HepG2 (cell line): ENCODE results near the gene CTXN3. TPM values are rescaled to one million over a fixed set of nuclear protein-coding genes. Genes with fewer than 3 reads are reported as not detected.

ENCODE experiments used
- ATAC-seq: fragments of 200-7000 bp; cut with Tn5 transposase; 3 replicates; pipeline ENCODE4 v1.9.1; 2020; ENCODE audit warnings: mild to moderate bottlenecking, moderate library complexity
- BruUV-seq: library from RNA; stranded (reverse); fragments of 400-500 nt; replicated peaks from 2 replicates; lab custom pipeline; 2021; lab: Mats Ljungman, UMichigan
- CTCF ChIA-PET: fragments of 300-600 bp; formaldehyde crosslinking; extraction: SDS; loops from one replicate; lab custom pipeline; 2021; ENCODE audit warnings: low total read pairs, inconsistent platforms, low intra/inter-chr PET ratio; lab: Yijun Ruan, JAX
- POLR2A ChIA-PET: fragments of 350-600 bp; sonication (Branson Sonifier 250); formaldehyde crosslinking; loops from one replicate; lab custom pipeline; 2020; ENCODE audit warnings: antibody characterized with exemption, inconsistent platforms; lab: Yijun Ruan, JAX
- DNase-seq: peaks from one replicate; pipeline ENCODE4 v3.0.0-alpha.2; 2015; ENCODE audit warnings: low spot score
- FAIRE-seq: peaks from 3 replicates; lab custom pipeline; 2011; peaks lifted over from hg19 to GRCh38; lab: Jason Lieb, UNC
- H2AFZ ChIP-seq: one replicate; pipeline ENCODE4 v1.6.1; 2011; ENCODE audit warnings: low read length, inconsistent platforms
- H3K27ac ChIP-seq: fragments of 300-600 bp; 3 replicates; pipeline ENCODE4 v1.8.0; 2011; ENCODE audit warnings: mixed run types, mild to moderate bottlenecking, mixed read lengths, low read length, inconsistent platforms; ENCODE audit not compliant: insufficient read depth; ENCODE audit errors: extremely low read length
- H3K27me3 ChIP-seq, 2 experiments: fragments of 200-600 bp in 1 of 2; 2 replicates in 1 of 2; 3 replicates in 1 of 2; pipeline versions ENCODE4 v1.6.0 to v1.8.0; 2011; ENCODE audit warnings: low read length in 2 of 2, mild to moderate bottlenecking in 2 of 2, moderate library complexity in 2 of 2, inconsistent platforms in 1 of 2; ENCODE audit not compliant: insufficient read depth in 2 of 2, control insufficient read depth in 1 of 2
- H3K36me3 ChIP-seq, 2 experiments: fragments of 200-600 bp in 1 of 2; replicated peaks in 1 of 2; 2 replicates in 1 of 2; 3 replicates in 1 of 2; pipeline versions ENCODE4 v1.5.1 to v1.8.0; 2011; ENCODE audit warnings: low read length in 2 of 2, inconsistent platforms in 1 of 2; ENCODE audit not compliant: insufficient read depth in 2 of 2, control insufficient read depth in 1 of 2
- H3K4me1 ChIP-seq: 2 replicates; pipeline ENCODE4 v1.5.1; 2012; ENCODE audit warnings: low read length, inconsistent platforms; ENCODE audit not compliant: insufficient read depth
- H3K4me2 ChIP-seq: 2 replicates; pipeline ENCODE4 v1.6.0; 2011; ENCODE audit warnings: low read depth, low read length, inconsistent platforms
- H3K4me3 ChIP-seq, 3 experiments: fragments of 200-600 bp in 1 of 3; sonication (generic), shearing (Covaris generic) in 1 of 3; replicated peaks in 1 of 3; 2 replicates each; pipeline ENCODE4 v1.5.1; 2011 to 2016; ENCODE audit warnings: low read length in 3 of 3, inconsistent platforms in 2 of 3, low read depth in 2 of 3, mild to moderate bottlenecking in 2 of 3, control low read depth in 1 of 3, mixed read lengths in 1 of 3; ENCODE audit not compliant: insufficient read depth in 1 of 3
- H3K79me2 ChIP-seq: one replicate; pipeline ENCODE4 v1.6.1; 2011; ENCODE audit warnings: low read length, inconsistent platforms; ENCODE audit not compliant: insufficient read depth
- H3K9ac ChIP-seq: 2 replicates; pipeline ENCODE4 v1.6.0; 2011; ENCODE audit warnings: mild to moderate bottlenecking, low read depth, low read length, inconsistent platforms; ENCODE audit not compliant: insufficient read depth
- H3K9me3 ChIP-seq: 2 replicates; pipeline ENCODE4 v1.5.1; 2012; ENCODE audit warnings: mild to moderate bottlenecking, low read length
- H4K20me1 ChIP-seq: 2 replicates; pipeline ENCODE4 v1.6.0; 2011; ENCODE audit warnings: inconsistent platforms, mild to moderate bottlenecking, low read length, moderate library complexity; ENCODE audit not compliant: insufficient read depth
- BRD4 ChIP-seq: sonication (generic); formaldehyde crosslinking; IDR thresholded peaks from 2 replicates; pipeline ENCODE4 v1.4.0; 2020; ENCODE audit warnings: missing genetic modification reagents
- EEA1 ChIP-seq: sonication (generic); formaldehyde crosslinking; IDR thresholded peaks from 2 replicates; pipeline ENCODE4 v1.5.1; 2020; ENCODE audit warnings: mild to moderate bottlenecking, missing genetic modification reagents, borderline replicate concordance
- GABPA ChIP-seq, 2 experiments: IDR thresholded peaks; 2 replicates each; pipeline ENCODE4 v1.6.1; 2011 to 2016; ENCODE audit warnings: low read depth in 2 of 2, low read length in 1 of 2, missing biosample characterization in 1 of 2, missing genetic modification characterization in 1 of 2
- GATAD2A ChIP-seq: IDR thresholded peaks from 2 replicates; pipeline ENCODE4 v1.6.1; 2016
- ZNF101 ChIP-seq: sonication (generic); formaldehyde crosslinking; IDR thresholded peaks from 2 replicates; pipeline ENCODE4 v1.4.0; 2020; ENCODE audit warnings: mild to moderate bottlenecking, low read depth, missing genetic modification reagents, borderline replicate concordance
- ZNF337 ChIP-seq: sonication (generic); formaldehyde crosslinking; IDR thresholded peaks from 2 replicates; pipeline ENCODE4 v1.5.1; 2020; ENCODE audit warnings: missing genetic modification reagents, low read depth, mild to moderate bottlenecking, borderline replicate concordance
- ZNF484 ChIP-seq: sonication (generic); formaldehyde crosslinking; IDR thresholded peaks from 2 replicates; pipeline ENCODE4 v1.5.1; 2020; ENCODE audit warnings: mild to moderate bottlenecking, low read depth, missing genetic modification reagents, borderline replicate concordance
- WGBS: methylation state at CpG from one replicate; pipeline ENCODE4 v1.1.6; 2017; ENCODE audit warnings: low lambda C conversion rate; 5-methylcytosine and 5-hydroxymethylcytosine counted together
- in situ Hi-C: cut with HindIII; loops from 2 replicates; pipeline ENCODE4 v1.10.0; 2017; ENCODE audit warnings: low pct_unique_long_range_greater_than_20kb; ENCODE audit not compliant: extremely low pct_ligation_motif_present
- intact Hi-C: fragments of 100-400 bp; cut with micrococcal nuclease; formaldehyde crosslinking; loops from one replicate; pipeline ENCODE4 v1.10.0; 2022; ENCODE audit not compliant: unreplicated experiment
- polyA plus RNA-seq, 8 experiments: library from polyadenylated mRNA; depleted of rRNA in 3 of 8; stranded (reverse) in 7 of 8; unstranded in 1 of 8; fragments of >200 nt; fragmentation: Illumina TruSeq in 4 of 8; extraction: Trizol in 4 of 8; gene quantifications; 2 replicates each; pipeline versions ENCODE4 v1.2.1 to v1.2.3, GENCODE V29; 2011 to 2016; ENCODE audit warnings: low read depth in 4 of 8, missing spikeins in 1 of 8, mixed read lengths in 1 of 8; ENCODE audit not compliant: insufficient read depth in 1 of 8
- total RNA-seq, 5 experiments: library from RNA; depleted of rRNA; stranded (reverse); fragments of >200 nt; fragmentation: Illumina TruSeq; extraction: Trizol; gene quantifications; 2 replicates each; pipeline ENCODE4 v1.2.3, GENCODE V29; 2016; ENCODE audit warnings: low read depth in 1 of 5
- TF ChIP-seq, protein P1 (sequence below): sonication (generic); formaldehyde crosslinking; IDR thresholded peaks from one replicate; pipeline ENCODE4 v1.5.1; 2020; ENCODE audit warnings: mild to moderate bottlenecking, missing genetic modification reagents; ENCODE audit errors: not compliant biosample characterization

CTXN3 gene
- total and polyA plus RNA-seq, 2 of the 13 experiments (the other 11 are each of a cell fraction or from before 2014, with no cell fraction given): not detected

DNA sequence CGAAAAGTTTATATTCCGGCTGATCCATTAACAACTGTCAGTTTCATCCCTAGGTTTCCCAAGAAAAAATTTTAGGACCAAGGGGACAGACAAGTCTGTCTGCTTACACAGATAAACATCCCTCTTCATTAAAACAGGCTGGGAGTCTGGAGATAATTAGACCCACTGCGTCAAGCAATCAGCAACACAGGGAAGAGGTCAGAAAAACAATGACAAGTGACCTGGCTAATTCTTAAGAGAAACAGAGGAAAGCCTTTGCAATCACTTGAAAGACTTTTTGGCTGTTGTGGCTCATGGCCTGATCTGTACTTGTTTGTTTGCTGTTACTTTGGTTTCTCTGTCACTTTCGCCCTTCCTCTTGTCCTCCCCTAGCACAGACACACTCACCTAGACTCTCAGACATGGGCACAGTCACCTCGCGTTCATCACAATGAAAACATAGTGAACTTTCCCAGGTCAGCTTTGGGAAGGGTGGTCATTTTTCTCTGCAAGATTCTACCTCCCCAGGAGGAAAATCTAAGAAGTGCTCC is 51.4 kb downstream of the CTXN3 start:
- ChIA-PET POLR2A (no interaction called here), CTCF (no interaction called here)
- H4K20me1 ChIP-seq: no peaks in the 10 kb centered on the region
- in situ Hi-C loops: no loop called here
- peaks cover 6% of the 10 kb centered on the region; the same call in 1 of the 2 replicates for H3K4me1 ChIP-seq
- no peak for ATAC-seq
- H3K27me3 ChIP-seq: no peaks in the 10 kb centered on the region
- no peak overlapping the region for H2AFZ ChIP-seq
- intact Hi-C loops: no loop called here
- no peaks in the 10 kb centered on the region for H3K79me2 ChIP-seq
- no TSS peak for BruUV-seq
- no peaks in the 10 kb centered on the region for H3K36me3 ChIP-seq
- H3K4me2 ChIP-seq: no peak overlapping the region
- H3K27ac ChIP-seq: no peak overlapping the region
- FAIRE-seq: no peak
- WGBS: 49% methylated on average over 6 of the region's 6 CpGs
- no peak for DNase-seq
- no peak overlapping the region for H3K9ac ChIP-seq
- H3K9me3 ChIP-seq: no peaks in the 10 kb centered on the region
- H3K4me3 ChIP-seq: no peak overlapping the region
- TF ChIP-seq BRD4 (CRISPR knock-in tag) (no peak), ZNF484 (no peak), GABPA (IDR thresholded peaks at IDR 0.05; ENCODE audit: low read depth, low read length) (no peak), GABPA (CRISPR knock-in tag; IDR thresholded peaks at IDR 0.05; ENCODE audit: low read depth) (no peak), GATAD2A (CRISPR knock-in tag) (no peak), EEA1 (CRISPR knock-in tag) (no peak), ZNF101 (CRISPR knock-in tag) (no peak), ZNF337 (no peak)
- TF ChIP-seq, protein P1, sequence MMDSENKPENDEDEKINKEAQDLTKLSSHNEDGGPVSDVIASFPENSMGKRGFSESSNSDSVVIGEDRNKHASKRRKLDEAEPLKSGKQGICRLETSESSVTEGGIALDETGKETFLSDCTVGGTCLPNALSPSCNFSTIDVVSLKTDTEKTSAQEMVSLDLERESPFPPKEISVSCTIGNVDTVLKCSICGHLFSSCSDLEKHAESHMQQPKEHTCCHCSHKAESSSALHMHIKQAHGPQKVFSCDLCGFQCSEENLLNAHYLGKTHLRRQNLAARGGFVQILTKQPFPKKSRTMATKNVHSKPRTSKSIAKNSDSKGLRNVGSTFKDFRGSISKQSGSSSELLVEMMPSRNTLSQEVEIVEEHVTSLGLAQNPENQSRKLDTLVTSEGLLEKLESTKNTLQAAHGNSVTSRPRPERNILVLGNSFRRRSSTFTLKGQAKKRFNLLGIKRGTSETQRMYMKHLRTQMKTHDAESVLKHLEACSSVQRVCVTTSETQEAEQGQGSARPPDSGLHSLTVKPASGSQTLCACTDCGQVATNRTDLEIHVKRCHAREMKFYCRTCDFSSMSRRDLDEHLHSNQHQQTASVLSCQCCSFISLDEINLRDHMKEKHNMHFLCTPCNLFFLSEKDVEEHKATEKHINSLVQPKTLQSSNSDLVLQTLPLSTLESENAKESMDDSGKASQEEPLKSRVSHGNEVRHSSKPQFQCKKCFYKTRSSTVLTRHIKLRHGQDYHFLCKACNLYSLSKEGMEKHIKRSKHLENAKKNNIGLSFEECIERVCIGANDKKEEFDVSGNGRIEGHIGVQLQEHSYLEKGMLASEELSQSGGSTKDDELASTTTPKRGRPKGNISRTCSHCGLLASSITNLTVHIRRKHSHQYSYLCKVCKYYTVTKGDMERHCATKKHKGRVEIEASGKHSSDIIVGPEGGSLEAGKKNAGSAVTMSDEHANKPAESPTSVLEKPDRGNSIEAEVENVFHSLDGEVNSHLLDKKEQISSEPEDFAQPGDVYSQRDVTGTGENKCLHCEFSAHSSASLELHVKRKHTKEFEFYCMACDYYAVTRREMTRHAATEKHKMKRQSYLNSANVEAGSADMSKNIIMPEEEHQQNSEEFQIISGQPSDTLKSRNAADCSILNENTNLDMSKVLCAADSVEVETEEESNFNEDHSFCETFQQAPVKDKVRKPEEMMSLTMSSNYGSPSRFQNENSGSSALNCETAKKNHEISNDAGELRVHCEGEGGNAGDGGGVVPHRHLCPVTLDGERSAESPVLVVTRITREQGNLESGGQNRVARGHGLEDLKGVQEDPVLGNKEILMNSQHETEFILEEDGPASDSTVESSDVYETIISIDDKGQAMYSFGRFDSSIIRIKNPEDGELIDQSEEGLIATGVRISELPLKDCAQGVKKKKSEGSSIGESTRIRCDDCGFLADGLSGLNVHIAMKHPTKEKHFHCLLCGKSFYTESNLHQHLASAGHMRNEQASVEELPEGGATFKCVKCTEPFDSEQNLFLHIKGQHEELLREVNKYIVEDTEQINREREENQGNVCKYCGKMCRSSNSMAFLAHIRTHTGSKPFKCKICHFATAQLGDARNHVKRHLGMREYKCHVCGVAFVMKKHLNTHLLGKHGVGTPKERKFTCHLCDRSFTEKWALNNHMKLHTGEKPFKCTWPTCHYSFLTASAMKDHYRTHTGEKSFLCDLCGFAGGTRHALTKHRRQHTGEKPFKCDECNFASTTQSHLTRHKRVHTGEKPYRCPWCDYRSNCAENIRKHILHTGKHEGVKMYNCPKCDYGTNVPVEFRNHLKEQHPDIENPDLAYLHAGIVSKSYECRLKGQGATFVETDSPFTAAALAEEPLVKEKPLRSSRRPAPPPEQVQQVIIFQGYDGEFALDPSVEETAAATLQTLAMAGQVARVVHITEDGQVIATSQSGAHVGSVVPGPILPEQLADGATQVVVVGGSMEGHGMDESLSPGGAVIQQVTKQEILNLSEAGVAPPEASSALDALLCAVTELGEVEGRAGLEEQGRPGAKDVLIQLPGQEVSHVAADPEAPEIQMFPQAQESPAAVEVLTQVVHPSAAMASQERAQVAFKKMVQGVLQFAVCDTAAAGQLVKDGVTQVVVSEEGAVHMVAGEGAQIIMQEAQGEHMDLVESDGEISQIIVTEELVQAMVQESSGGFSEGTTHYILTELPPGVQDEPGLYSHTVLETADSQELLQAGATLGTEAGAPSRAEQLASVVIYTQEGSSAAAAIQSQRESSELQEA (CRISPR knock-in tag): no peak
